CD4-positive, alpha-beta T cell treated with Interferon gamma for 1 hour (primary cell): ENCODE results near the gene NDE1.
"Not testable (repeated sequence)": the region's sequence is repeated elsewhere in the genome, so short reads cannot be mapped to it uniquely, and the experiment has no call there.

ENCODE experiments used
- DNase-seq: peaks from one replicate; pipeline ENCODE4 v3.0.0-alpha.2; 2020

The NDE1 gene

DNA sequence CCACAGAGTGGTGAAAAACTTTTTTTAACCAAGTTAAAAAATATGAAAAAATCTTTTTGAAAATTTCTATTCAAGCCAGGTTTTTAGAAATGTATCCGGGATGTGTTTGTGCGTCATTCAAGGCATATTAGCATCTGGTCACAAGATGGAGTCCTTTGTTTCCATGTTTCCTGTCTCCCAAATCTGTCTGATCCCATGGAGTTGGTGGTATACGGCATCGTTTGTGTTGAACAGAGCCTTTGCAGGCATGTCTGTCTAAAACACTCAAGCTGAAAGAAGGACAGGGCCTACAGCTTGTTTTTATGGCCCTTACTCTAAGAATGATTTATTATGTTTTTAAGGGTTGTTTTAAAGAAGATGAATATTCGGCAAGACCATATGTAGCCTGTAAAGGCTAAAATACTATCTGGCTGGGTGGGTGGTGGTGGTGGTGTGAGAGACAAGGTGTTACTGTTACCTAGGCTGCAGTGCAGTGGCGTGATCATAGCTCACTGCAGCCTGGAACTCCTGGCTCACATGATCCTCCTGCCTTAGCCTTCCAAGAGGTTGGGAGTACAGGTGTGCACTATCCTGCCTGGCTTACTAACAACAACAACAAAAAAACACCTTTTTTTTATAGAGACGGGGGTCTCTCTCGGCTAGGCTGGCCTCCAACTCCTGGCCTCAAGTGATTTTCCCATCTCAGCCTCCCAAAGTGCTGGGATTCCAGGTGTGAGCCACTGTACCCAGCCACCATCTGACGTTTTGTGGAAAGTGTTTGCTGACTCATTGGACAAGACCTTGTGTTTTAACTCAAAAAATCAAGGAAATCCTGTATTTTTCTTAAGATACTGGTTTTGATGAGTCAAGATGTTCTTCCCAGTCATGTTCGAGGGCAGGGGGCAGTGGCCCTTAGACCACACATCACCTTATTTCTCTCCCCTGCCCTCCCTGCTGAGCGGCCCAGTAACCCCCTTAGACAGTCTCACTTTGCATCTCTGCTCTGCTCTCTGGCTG, 52.2 kb downstream of the NDE1 start:
- DNase-seq = no peak

- DNase-seq = no peak
Measured at GRCh38 chr16:15703029-15703736, 53.1 kb downstream of the NDE1 start.

- peak; percentile 62 for DNase-seq
Measured at GRCh38 chr16:15704545-15704987, 54.5 kb downstream of the NDE1 start.

GRCh38 chr16:15705064-15705565, 55.1 kb downstream of the NDE1 start:
- DNase-seq = no peak

- DNase-seq = no peak
Measured at GRCh38 chr16:15707332-15707731, 57.3 kb downstream of the NDE1 start.

GRCh38 chr16:15708096-15708495, 58.1 kb downstream of the NDE1 start:
- no peak for DNase-seq

DNA sequence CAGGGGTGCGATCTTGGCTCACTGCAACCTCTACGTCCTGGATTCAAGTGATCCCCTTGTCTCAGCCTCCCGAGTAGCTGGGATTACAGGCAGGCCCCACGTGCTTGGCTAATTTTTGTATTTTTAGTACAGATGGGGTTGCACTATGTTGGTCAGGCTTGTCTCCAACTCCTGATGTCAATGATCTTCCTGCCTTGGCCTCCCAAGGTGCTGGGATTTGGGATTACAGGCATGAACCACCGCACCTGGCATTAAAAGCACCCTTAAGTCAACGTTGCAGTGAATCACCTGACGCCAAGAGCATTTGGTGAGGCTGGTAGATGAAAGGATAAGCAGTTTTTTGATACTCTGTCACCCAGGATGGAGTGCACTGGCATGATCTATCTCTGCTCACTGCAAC, 59.0 kb downstream of the NDE1 start:
- DNase-seq = no peak

DNA sequence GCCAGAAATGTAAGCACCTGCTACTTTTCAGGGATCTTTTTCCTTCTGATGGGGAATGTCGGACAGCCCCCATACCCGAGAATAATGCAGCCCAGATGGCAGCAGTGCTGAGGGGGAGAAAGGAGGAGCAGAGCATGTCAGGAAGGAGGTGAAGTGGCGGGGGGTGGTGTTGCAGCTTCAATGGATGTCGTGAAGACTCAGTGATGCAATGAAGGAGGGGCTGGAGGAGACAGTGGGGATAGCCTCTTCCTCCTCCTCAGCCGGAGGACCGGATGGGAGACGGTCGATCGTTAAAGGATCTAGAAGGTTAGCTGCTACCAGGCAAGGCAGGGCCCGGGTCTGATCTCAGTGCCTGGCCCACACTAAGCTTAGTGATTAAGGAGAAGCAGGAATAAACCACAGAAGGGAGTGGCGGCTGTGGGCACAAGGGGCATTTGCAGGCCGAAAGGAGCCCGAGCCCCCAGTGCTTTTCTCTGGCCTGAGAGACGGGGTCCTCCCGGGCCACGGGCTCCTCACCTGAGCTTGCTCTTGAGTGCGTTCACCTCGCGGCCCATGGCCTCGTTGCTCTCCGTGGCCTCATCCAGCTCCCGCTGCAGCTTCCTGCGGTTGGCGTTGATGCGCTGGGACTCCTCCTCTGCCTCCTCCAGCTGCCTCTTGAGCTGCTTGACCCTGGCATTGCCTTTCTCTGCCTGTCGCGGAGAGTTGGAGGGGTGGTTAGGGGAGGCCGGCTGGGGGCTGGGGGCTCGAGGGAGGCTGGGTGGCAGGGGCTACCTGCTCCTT, 64.5 kb downstream of the NDE1 start:
- DNase-seq = no peak

DNA sequence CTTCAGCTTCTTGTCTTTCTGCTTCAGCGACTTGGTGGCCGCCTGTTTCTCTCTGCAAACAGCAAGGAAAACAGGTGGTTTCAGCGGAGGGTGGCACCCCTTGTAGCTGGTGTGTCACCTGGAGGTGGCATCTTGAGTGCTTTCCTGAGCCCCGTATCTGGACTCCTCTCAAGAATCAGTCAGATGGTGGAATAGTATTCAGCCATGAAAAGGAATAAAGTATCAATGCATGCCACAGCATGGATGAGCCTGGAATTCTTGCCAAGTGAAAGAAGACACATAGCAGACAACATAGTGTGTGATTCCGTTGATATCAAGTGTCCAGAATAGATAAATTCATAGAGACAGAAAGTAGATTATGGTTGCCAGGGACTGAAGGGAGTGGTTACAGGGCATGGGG, 65.2 kb downstream of the NDE1 start:
- DNase-seq = no peak

DNA sequence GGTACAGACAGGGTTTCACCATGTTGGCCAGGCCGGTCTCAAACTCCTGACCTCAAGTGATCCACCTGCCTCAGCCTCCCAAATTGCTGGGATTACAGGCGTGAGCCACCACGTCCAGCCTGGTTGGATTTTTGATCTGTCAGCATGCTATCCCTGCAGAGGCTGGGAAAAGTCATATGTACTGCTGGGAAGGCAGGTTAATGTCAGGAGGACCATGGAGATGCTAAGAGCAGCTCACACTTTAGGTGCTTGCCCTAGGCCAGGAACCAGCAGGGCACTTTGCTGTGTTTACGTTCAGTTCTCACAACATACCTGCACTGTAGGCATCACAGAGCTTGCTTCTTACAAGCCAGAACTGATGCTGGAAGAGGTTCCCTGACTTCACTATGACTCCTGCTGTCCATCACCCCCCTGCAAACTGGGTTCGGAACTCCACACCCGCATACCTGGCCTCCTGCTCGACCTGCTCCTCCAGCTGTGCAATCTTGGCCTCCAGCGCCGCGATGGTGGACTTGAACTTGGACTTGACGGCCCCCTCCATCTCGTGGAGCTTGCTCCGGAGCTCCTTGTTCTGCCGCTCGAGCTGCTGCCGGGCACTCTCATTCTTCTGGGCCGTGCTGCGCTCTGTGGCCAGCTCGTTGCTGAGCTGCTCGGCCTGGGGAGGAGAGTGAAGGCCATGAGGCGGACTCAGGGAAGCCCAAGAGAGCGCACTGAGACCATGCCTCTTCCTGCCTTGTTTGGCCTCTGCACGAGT, 66.8 kb downstream of the NDE1 start:
- no peak for DNase-seq

- DNase-seq = no peak
Measured at GRCh38 chr16:15721018-15721417, 71.0 kb downstream of the NDE1 start.

DNA sequence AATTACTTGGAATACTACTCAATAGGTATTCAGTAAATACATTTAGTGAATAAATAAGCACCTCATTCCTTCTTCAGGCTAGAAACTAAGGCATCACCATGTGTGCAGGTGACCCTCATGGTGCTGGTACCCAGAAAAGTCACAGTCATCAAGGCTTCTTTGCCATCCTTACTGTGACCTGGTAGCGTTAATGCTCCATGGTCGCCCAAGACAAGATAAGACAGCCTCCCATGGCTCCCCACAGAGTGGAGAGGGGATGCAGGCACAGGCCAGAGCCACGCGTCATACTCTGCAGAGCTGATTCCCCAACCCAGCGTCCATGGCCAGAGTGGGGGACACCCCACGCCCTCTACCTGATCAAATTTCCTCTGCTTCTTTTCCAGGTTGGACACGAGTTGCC, 73.8 kb downstream of the NDE1 start:
- DNase-seq = no peak

DNA sequence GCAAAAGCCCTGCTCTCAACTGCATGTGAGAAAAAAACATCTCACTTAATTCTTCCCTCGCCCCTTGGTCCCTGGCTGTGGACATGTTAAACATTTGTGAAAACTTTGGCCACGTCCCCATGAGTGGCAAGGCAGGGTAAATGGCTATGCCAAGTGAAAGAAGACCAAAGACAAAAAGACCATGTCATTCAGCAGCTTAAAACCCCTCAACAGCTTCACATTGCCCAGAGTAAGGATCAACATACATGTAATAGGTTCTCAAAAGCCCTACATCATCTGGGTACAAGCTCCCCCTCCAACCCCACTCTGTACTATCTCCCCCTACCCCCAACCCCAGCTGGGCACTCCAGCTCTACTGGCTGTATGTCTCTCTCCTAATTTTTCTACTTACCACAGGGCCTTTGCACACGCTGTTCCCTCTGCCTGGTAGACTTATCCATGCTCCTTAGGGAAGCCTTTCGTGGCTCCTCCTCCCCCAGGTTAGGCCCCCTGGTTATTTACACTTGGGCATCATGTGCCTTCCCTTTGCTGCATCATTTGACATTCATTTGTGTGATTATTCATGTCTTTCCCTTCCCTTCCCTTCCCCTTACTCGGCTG, 75.7 kb downstream of the NDE1 start:
- no peak for DNase-seq

DNA sequence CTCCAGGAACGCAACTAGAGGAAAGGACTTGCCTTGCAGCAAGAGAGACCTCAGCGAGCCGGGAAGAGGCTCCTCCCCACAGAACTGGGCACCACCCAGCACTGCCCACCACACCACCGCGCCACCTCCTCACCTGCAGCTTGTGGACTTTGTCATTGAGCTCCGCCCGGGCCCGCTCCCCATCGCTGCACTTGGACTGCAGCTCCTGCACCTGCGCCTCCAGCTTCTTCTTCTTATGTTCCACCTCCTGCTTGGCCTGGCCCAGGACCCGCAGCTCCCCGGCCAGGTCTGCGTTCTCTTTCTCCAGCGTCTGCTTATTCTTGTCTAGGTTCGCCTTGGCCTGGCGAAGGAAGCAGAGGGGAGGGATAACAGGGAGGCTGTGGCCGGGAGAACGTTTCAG, 76.7 kb downstream of the NDE1 start:
- DNase-seq = no peak

DNA sequence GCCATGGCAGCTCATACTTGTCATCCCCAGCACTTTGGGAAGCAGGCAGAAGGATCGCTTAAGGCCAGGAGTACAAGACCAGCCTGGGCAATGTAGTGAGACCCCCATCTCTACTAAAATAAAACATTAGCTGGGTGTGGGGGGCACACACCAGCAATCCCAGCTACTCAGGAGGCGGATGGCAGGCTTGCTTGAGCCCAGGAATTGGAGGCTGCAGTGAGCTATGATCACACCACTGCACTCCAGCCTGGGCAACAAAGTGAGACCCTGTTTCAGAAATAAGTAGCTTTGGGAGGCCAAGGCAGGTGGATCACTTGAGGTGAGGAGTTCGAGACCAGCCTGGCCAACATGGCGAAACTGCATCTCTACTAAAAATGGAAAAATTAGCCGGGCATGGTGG, 77.7 kb downstream of the NDE1 start:
- not testable (repeated sequence) for DNase-seq

- no peak for DNase-seq
Measured at GRCh38 chr16:15729152-15729551, 79.1 kb downstream of the NDE1 start.

- no peak for DNase-seq
Measured at GRCh38 chr16:15732416-15732815, 82.4 kb downstream of the NDE1 start.

DNA sequence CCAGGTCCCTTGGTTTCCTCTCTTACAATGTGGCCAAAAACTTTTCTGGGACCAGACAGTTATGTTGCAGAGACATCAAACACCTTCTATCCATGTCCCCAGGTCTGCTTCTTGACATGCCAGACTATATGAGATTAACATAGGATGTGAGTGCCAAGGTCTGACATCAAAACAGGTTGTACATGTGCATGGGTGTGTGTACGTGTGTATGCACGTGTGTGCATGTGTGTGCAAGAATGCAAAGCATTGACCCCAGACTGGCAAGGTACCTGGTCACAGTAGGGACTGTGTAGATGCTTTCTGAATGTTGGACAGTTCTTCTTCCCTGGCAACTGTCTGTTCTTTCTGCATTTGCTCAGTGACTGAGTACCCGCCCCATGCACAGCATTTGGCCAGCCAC, 85.6 kb downstream of the NDE1 start:
- no peak for DNase-seq

- no peak for DNase-seq
Measured at GRCh38 chr16:15736529-15736928, 86.5 kb downstream of the NDE1 start.

DNA sequence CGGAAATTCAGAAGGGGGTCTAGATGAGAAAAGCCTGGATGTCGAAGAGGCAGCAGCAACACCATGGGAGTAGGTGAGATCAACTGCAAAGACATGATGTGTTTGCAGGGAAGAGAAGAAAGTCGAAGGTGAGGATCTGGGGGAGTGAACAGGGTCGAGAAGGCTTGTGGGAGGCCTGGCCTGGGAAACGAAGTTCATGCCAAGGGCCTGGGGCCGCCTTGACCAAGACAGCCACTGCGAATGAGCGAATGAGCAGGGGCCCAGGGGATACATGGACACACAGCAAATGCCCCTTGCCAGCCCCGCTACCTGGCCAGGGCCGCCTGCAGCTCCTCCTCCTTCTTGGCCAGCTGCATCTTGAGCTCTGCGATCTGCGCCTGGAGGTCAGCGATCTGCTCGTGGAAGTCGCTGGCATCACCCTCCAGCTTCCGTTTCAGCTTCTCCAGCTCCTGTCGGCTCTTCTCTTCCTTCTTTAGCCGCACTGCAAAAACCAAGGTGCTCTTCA, 87.1 kb downstream of the NDE1 start:
- no peak for DNase-seq

DNA sequence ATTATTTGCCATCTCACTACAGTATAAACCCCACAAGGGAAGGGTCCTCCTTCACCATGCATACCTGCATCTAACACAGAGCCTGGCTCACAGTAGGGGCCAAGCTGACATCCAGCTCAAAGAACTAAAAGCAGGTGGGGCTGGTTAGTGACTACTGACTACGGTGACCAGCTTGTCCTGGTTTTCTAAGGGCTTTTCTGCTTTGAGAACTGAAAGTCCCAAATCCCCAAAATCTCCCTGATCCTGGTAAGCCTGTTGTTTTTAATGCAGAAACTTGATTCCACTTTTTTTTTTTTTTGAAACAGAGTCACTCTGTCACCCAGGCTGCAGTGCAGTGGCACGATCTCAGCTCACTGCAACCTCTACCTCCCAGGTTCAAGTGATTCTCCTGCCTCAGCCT, 89.4 kb downstream of the NDE1 start:
- no peak for DNase-seq

DNA sequence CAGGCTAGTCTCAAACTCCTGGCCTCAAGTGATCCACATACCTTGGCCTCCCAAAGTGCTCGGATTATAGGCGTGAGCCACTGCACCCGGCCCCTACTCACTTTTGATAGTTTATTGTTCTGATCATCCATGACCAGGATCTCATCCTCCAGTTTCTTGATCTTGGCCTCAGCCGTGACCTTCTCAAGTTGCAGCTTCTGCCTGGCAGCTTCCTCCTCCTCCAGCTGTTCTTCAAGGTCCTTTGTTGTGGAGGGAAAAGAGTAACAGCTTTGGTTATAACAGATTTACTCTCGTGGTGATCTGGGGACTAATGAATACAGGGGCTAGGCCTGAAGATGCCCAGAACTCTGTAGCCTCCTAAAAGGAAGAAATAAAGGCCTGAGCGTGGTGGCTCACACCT, 89.9 kb downstream of the NDE1 start:
- DNase-seq = no peak
